Measurements from ENCODE around the gene CCR2.
A peak's percentile ranks its signal among the peaks of the same experiment; 100 is the strongest.
"Not testable (repeated sequence)": the region's sequence is repeated elsewhere in the genome, so short reads cannot be mapped to it uniquely, and the experiment has no call there.

The CCR2 gene

DNA sequence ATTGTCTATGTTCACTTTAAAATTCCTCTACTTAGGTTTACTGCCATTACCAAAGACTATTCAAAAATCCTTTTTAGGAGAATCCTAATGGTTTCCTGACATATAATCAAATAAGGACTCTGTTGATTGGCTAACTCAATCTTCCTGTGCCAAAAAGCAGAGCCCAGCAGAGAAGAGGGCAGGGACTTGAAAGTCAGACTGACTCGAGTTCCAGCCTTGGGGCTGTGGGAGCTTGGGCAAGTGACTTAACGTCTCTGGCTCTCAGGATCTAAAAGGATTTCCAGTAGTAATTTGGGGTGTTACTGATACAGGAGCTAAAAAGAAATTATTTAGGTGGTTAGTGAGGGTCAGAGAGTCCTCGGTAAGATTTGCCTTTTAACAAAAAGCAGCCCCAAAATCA, 27.7 kb downstream of the CCR2 start:
- no peak for DNase-seq

DNA sequence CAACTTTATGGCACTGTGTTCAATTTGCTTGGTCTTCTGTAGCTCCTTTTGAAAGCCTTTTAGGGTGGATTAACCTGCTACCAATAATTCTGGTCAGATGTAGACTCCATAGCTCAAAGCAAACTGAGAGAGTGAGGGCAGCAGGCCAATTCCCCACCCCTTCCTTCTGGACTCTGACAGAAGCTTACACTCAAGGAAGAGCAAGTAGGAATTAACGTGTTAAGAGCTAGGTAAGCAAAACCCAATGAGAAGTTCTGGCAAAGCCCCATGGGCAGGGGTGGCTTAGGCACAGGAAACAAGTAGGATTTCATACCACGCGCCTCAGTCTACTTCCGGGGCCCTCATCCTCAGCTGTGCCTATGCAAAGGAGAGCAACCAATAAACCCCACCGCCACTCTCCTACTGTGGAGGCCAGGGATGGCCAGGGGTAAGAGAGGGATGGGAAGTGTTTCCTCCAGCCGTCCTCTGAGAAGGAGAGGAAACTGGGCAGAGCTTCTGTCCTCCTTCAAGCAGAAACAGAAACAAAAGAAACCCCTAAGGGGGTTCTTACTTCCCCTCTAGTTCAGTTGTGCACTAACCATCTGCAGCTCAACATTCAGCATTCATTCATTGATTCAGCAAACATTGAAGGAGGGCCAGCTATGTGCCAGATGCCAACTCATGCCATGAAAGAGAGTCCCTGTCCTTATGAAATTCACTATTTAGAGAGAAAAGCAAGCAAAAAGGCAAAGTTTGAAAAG, 29.5 kb downstream of the CCR2 start:
- DNase-seq, result no peak

DNA sequence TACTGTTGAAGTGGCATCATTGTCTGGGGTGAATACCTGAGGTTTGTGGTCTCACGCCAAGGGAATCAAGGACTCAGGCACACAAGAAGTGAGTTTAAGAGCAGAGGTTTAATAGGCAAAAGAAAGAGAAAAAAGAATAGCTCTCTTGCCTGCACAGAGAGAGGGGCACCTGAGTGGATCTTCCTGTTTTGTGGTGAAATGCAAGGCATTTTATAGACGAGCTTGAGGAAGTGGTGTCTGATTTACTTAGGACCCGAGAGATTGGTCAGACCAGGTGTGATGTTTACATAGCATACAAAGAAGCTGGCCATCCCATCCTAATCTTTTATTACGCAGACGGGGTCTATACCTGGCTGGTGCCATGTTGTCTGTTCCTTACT, 30.0 kb downstream of the CCR2 start:
- no peak for DNase-seq

DNA sequence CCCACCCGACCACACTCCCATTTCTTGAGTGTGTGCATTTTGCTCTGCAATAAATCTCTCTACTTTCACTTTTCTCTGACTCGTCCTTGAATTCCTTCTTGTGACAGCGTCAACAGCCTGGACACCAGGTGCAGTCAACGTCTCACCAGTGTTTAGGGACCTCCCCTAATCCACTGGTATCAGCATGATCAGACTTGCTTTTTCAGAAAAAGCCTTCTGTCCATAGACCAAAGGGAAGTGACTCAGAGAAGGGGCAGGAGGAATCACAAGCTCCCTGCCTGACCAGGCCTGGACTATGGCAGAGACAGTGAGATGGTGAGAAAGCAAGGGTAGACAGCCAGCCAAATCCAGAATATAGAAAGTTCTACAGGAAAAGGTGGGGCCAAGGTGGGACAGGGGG, 32.3 kb downstream of the CCR2 start:
- DNase-seq, result peak; percentile 72

GRCh38 chr3:46388847-46389246, 34.9 kb downstream of the CCR2 start:
- DNase-seq, result not testable (repeated sequence)

GRCh38 chr3:46389306-46389705, 35.4 kb downstream of the CCR2 start:
- DNase-seq, result no peak

GRCh38 chr3:46391526-46391925, 37.6 kb downstream of the CCR2 start:
- DNase-seq, result not testable (repeated sequence)

DNA sequence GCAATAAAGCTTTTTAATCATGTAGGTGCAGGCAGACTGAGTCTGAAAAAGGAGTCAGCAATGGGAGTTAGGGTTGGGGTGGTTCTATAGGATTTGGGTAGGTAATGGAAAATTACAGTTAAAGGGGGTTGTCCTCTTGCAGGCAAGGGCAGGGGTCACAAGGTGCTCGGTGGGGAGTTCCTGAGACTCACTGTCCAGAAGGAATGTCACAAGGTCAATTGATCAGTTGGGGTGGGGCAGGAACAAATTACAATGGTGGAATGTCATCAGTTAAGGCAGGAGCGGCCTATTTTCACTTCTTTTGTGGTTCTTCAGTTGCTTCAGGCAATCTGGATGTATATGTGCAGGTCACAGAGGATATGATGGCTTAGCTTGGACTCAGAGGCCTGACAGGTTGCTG, 39.1 kb downstream of the CCR2 start:
- no peak for DNase-seq

DNA sequence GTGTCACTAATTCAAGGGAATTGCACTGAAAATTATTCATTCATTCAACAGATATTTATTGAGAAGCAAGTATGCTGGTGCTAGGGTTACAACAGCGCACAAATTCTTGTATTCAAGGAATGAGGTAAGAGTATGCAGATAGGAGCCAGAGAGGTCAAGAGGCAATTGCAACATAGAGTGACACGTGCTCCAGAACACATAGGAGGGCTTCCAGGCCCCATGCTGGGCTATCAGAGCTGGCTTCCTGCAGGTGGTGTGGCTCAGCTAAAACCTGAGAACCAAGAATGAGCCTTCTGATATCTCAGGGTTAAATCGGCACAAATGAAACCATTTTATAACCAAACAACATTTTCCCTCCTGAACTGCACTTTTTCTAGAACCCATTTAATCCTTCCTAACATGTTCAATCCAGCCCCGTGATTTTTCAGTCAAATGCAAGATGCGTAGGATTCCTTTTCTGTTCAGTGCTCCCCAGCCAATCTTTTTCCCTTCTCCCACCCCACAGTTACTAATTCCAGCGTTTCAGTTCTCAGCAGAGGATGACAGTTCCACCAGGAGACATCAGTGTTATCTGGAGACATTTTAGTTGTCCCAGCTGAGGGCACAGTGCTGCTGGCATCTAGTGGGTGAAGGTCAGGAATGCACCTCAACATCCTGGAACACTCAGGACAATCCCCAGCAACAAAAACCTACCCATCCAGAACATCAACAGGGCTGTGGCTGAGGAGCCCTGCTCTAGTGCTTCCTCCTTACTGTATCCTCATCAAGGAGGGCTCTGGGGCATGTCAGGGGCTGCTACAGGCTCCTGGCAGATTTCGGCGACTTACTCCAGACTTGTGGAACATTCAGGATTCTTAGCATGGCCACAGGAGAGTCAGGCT, 39.9 kb downstream of the CCR2 start:
- peak; percentile 63 for DNase-seq

DNA sequence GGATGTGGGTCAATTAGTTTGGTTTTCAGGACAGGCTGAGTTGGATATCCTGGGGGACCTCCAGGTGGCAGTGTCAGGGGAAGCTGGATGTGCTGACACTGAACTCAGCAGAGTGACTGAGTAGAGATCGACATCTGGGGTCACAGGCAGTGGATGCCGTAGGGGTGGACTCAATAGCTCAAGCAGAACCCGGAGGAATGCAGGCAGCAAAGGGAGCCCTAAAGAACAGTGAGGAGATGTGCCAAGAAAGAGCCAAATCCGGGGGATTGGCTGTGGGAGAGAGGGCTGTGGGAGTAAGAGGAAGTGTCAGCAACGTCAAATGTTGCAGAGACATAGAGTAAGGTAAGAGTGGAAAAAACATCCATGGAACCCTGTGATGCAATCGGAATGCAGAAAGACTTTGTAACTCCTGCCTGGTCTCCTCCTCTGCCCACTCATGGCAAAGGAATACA, 41.3 kb downstream of the CCR2 start:
- DNase-seq, result peak; percentile 39

- peak; percentile 72 for DNase-seq
Measured at GRCh38 chr3:46395766-46396530, 42.0 kb downstream of the CCR2 start.

DNA sequence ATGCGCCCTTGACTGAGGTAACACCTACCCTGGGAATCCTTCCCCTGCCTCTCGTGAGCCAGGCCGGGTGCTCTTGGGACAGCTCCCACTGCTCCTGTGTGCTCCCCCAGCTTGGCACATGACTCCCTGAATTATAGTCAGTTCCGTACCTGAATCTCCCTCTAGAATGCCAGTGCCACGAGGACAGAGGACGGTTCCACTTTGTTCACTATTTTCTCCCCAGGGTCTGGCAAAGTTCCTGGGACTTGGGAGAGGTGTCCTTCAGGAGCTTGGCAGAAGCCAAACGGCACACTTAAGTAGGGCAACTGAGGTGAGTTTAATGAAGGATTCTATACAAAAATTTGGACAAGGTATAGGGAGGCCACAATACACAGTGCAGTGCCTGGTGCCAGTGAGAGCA, 43.2 kb downstream of the CCR2 start:
- DNase-seq, result no peak

- no peak for DNase-seq
Measured at GRCh38 chr3:46398186-46398955, 44.5 kb downstream of the CCR2 start.

DNA sequence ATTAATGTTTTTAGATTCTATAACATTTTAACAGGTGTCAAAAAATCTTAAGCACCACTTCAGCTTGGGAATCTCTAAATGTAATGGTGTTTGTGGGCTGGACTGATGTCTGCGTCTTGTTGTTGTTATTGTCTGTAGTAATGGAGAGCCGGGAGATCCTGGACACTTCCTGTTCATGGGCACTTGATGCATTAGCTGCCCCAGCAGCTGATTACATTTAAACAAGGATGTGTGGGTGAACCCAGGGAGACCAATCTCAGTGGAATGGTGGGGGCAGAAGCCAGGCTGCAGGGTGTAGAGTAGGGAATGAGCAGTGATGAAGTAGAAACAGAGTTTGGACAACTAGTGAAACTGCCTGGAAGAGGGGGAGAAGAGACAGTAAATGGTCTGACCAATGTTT, 45.2 kb downstream of the CCR2 start:
- no peak for DNase-seq

GRCh38 chr3:46399557-46399956, 45.6 kb downstream of the CCR2 start:
- no peak for DNase-seq

DNA sequence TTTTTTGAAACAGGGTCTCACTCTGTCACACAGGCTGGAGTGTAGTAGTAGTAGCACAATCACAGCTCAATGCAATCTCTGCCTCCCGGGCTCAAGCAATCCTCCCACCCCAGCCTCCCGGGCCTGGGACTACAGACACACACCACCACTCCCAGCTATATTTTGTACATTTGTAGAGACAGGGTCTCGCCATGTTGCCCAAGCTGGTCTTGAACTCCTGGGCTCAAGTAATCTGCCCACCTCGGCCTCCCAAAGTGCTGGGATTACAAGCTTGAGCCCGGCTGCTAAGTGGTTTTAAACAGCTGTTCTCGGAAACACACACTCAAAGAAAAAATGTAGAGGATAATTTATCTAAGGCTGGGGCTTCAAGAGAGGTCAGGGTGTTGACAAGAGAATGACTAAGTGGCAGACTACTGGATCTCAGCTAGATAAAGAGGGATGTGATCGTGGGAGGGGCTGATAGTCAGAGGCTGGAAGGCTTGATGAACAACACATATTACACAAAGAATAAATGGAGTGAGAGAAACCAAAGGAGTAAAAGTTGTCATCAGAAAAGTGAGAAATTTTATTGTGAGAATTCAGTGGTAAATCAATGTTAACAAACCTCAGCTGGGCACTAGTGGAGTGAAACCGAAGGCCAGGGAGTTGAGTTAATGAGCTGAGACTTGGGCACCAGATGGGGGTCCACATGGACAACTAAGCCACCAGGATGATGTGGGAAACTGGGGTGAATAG, 46.3 kb downstream of the CCR2 start:
- DNase-seq, result peak; percentile 58

- no peak for DNase-seq
Measured at GRCh38 chr3:46400846-46401245, 46.9 kb downstream of the CCR2 start.

- DNase-seq, result no peak
Measured at GRCh38 chr3:46401579-46401978, 47.7 kb downstream of the CCR2 start.

DNA sequence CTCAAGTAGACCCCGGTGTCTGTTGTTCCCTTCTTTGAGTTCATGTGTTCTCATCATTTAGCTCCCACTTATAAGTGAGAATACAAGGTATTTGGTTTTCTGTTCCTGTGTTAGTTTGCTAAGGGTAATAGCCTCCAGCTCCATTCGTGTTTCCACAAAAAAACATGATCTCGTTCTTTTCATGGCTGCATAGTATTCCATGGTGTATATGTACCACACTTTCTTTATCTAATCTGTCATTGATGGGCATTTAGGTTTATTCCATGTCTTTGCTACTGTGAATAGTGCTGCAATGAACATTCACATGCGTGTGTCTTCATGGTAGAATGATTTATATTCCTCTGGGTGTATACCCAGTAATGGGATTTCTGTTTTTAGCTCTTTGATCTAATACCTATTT, 49.0 kb downstream of the CCR2 start:
- DNase-seq, result not testable (repeated sequence)

DNA sequence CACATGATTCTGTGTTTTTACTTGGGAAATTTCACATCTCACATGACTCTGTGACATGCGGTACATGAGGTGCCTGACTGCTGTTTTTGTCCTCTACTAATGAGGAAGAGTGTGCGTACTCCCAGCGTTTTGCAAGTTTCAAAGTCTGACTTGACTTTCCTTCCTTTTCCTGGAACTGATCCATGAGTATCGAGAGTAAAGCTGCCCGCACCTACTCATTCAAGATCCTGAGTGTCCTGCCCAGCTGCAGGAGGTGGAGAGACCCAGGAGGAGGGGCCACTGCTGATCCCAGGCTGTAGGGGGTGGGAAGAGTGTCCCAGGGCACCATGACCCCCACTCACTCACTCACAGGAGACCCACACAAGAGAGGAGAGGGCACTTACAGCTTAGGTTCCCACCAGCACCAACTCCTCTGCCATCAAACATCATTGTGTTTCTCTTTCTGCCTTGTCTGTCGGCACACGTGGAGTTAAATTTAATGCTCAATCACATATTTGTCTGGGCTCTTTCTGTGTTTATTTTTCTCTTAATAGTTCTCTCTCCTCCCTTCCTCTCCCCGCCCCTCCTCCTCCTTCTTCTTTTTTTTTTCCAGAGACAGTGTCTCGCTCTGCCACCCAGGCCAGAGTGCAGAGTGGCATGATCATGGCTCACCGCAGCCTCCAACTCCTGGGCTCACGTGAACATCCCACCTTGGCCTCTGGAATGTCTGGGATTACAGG, 51.5 kb downstream of the CCR2 start:
- no peak for DNase-seq

GRCh38 chr3:46406443-46406787, 52.5 kb downstream of the CCR2 start:
- DNase-seq, result no peak
